Cardiac muscle cell (in vitro differentiated cells and primary cell): Measurements from ENCODE around the gene CXXC1. TPM values are rescaled to one million over a fixed set of nuclear protein-coding genes. Genes with fewer than 3 reads are reported as not detected.

Source experiments
- DNase-seq, 2 donors: peaks; one replicate each; pipeline versions ENCODE4 v3.0.0 to v3.0.0-alpha.2; 2010 to 2017; ENCODE audit warnings: low read depth in 1 of 2, low spot score in 1 of 2
- H3K27ac ChIP-seq: fragments of 200-600 bp; sonication (generic); 2 replicates; pipeline ENCODE4 v1.5.1; 2016
- H3K27me3 ChIP-seq: fragments of 200-600 bp; sonication (generic); 2 replicates; pipeline ENCODE4 v1.6.0; 2016; ENCODE audit warnings: control low read depth
- H3K36me3 ChIP-seq: fragments of 200-600 bp; sonication (generic); 2 replicates; pipeline ENCODE4 v1.5.1; 2016; ENCODE audit warnings: control low read depth
- H3K4me1 ChIP-seq: fragments of 200-600 bp; sonication (generic); 2 replicates; pipeline ENCODE4 v1.8.1; 2017; ENCODE audit warnings: low read depth, mild to moderate bottlenecking, mixed run types
- H3K4me3 ChIP-seq: fragments of 200-600 bp; sonication (generic); 2 replicates; pipeline ENCODE4 v1.5.1; 2016; ENCODE audit warnings: mild to moderate bottlenecking
- H3K9me3 ChIP-seq: fragments of 200-600 bp; sonication (generic); 2 replicates; pipeline ENCODE4 v1.5.1; 2017; ENCODE audit warnings: low read depth, mild to moderate bottlenecking, control low read depth
- CTCF ChIP-seq: IDR thresholded peaks from 2 replicates; pipeline ENCODE4 v1.5.1; 2012; ENCODE audit warnings: low read depth, mild to moderate bottlenecking, low read length
- polyA plus RNA-seq: library from polyadenylated mRNA; unstranded; fragments of >200 nt; fragmentation: Nextera tagmentation; extraction: Ambion mirVana; gene quantifications from 2 replicates; pipeline ENCODE4 v1.2.1, GENCODE V29; 2016
- total RNA-seq: library from RNA; depleted of rRNA; stranded (reverse); fragments of >200 nt; gene quantifications from 2 replicates; pipeline ENCODE4 v1.2.3, GENCODE V29; 2016

Gene CXXC1
- total and polyA plus RNA-seq, 2 experiments from 2014 or later, result 89.1 to 95.6 TPM

- H3K27ac ChIP-seq, result no peak overlapping the region
- no peaks in the 10 kb centered on the region for H3K27me3 ChIP-seq
- no peak for DNase-seq
- no peak for TF ChIP-seq CTCF
- H3K4me3 ChIP-seq, result no peak overlapping the region
- peaks cover 79% of the 10 kb centered on the region for H3K36me3 ChIP-seq
- no peaks in the 10 kb centered on the region for H3K9me3 ChIP-seq
- H3K4me1 ChIP-seq, result no peaks in the 10 kb centered on the region
These were observed 12.6 kb downstream of the CXXC1 start for GRCh38 chr18:50274941-50275340.

GRCh38 chr18:50274044-50274442 is 13.4 kb downstream of the CXXC1 start:
- TF ChIP-seq CTCF, result no peak
- peaks cover 77% of the 10 kb centered on the region for H3K36me3 ChIP-seq
- no peaks in the 10 kb centered on the region for H3K27me3 ChIP-seq
- no peak overlapping the region for H3K27ac ChIP-seq
- H3K4me3 ChIP-seq, result no peak overlapping the region
- H3K9me3 ChIP-seq, result no peaks in the 10 kb centered on the region
- no peak for DNase-seq
- no peaks in the 10 kb centered on the region for H3K4me1 ChIP-seq

DNA sequence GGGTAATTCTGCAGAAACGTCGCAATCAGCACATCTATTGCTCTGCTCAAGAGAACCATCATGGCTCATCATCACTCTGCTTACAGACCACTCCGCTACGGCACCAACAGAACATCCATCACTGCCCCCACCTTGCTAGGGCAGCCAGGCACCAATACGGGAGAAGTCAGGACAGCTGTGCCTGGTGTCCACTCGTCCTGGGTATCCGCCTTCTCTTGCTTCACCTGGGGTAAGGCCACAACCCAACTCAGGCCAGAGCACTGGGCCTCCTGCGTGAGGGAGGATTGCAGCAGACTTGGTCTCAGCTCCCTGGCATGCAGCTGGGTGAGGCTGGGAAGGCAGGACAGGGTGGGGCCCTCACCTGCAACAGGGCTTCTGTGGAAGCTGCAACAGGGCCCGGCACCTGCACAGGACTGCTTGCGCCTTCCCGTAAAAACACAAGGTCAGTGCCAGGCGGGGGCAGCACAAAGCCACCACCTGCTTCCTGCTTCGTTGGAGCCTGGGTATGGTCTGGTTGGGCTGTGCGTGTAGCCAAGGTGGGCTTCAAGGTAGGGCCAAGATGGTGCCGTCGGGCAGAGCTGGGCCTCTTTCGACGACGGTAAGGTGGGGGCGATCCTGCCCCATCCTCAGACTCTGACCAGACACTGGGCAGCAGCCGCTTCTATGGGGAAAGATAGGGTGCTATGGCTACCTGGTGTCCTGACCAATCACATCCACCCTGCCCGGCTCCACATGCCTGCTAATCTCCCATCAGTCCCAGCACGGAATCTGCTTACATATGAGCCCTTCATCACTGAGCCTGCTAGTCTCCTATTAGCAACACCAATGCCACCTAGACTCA is 14.1 kb downstream of the CXXC1 start:
- no peak for TF ChIP-seq CTCF
- no peak for DNase-seq
- Histone ChIP-seq H3K27me3 (no peaks in the 10 kb centered on the region), H3K4me1 (no peaks in the 10 kb centered on the region), H3K36me3 (peaks cover 73% of the 10 kb centered on the region), H3K27ac (no peak overlapping the region), H3K9me3 (no peaks in the 10 kb centered on the region), H3K4me3 (no peak overlapping the region)

- Histone ChIP-seq H3K4me1 (no peaks in the 10 kb centered on the region), H3K36me3 (peaks cover 66% of the 10 kb centered on the region), H3K9me3 (no peaks in the 10 kb centered on the region), H3K27ac (no peak overlapping the region), H3K27me3 (no peaks in the 10 kb centered on the region), H3K4me3 (no peak overlapping the region)
- TF ChIP-seq CTCF, result no peak
- no peak for DNase-seq
These were observed 14.9 kb downstream of the CXXC1 start for GRCh38 chr18:50272568-50272967.

- peak; percentile 85 for TF ChIP-seq CTCF
- no peaks in the 10 kb centered on the region for H3K9me3 ChIP-seq
- H3K4me1 ChIP-seq, result no peaks in the 10 kb centered on the region
- peak; percentile 68 to 80 for DNase-seq
- no peaks in the 10 kb centered on the region for H3K27me3 ChIP-seq
- peaks cover 29% of the 10 kb centered on the region for H3K36me3 ChIP-seq
- no peak overlapping the region for H3K27ac ChIP-seq
- H3K4me3 ChIP-seq, result no peak overlapping the region
These were observed 19.3 kb downstream of the CXXC1 start for GRCh38 chr18:50268022-50268747.
